DOHH2 (cell line): Measurements from ENCODE around the gene KIZ.

Experiments
- CTCF ChIP-seq: fragments of 200-600 bp; sonication (generic); IDR thresholded peaks from one replicate; pipeline ENCODE4 v1.5.1; 2014; ENCODE audit warnings: antibody characterized with exemption, mild to moderate bottlenecking, low read depth, low read length; ENCODE audit not compliant: poor library complexity, severe bottlenecking
- EZH2phosphoT487 ChIP-seq: fragments of 200-600 bp; sonication (generic); IDR thresholded peaks from 2 replicates; pipeline ENCODE4 v1.6.1; 2017; ENCODE audit warnings: borderline replicate concordance, mild to moderate bottlenecking, antibody characterized with exemption, low read length, moderate library complexity, mixed read lengths

- TF ChIP-seq CTCF, result no peak
- TF ChIP-seq EZH2phosphoT487, result no peak
These were observed 112.3 kb downstream of the KIZ start for GRCh38 chr20:21237956-21238799.
